NCI-H2029 treated with DMSO at 0.1 percent for 48 hours (cell line): ENCODE results near the gene ELK4.

ENCODE experiments used
- DNase-seq: peaks from one replicate; lab custom pipeline; 2025; lab: John Stamatoyannopoulos, UW

The ELK4 gene

DNA sequence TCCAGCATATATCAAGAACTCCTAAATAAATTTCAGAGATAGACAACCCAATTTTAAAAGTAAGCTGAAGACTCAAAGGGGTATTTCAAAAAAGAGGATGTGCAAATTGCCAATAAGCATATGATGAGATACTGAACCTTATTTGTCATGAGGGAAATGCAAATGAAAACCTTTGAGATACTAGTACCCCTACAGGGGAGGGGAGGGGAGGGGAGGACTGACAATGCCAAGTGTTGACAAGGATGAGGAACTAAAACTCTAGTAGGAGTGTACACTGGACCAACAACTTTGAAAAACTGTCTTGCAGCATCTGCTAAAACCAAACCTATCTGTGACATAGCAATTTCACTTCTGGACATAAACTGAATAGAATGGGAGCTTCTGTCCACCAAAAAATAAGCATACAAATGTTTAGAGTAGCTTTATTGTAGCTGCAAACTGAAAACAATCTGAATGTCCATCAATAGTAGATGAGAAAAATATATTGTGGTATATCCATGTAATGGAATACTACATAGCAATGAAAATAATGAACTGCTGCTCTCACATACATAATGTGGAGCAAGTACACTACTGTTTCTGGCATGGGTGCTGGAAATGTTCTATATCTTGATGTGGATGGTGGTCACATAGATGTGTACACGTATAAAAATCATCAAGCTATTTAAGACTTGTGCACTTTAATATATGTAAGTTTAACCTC, 70.2 kb downstream of the ELK4 start:
- no peak for DNase-seq
